ENCODE results near the gene ADARB2.

The ADARB2 gene

DNA sequence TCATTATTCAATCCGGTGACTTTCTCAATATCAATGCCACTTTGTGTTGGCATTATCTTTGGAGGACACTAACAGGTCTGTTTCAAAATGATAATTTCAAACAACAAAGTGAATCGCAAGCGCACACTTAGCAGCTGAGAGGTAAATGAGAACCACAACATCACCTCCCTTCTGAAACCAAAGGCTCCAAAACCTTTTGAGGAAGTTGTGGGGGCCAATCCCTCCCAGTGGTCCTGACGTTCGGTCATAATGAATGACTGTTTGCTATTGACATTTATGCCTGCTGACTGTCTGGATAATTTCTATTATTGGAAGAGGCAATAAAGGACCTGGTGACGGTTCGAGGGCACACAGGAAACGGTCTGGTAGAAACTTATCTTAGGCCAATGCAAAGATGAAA is 1.8 kb downstream of the ADARB2 start:
- DNase-seq (ENCODE audit: low spot score), result no peak

DNA sequence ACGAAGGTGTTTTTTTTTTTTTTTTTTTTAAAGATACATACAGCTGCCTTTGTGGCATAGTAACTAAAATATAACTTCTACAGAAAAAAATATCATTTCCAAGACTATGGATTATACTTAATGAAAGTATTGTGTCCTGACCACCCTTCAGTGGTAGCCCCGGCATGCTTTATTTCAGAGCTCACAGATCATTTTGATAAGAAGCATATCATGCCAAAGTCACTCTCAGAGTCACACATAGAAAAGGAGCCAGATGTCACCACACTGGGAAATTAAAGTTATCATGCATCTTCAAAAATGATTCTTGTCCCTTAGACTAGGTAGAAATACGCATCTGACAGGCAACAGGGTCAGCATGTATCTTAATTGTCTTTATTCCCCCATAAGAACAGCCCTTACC is 3.0 kb downstream of the ADARB2 start:
- DNase-seq (ENCODE audit: low spot score), result no peak

GRCh38 chr10:1733720-1734119 is 3.6 kb downstream of the ADARB2 start:
- no peak for DNase-seq (ENCODE audit: low spot score)

GRCh38 chr10:1732564-1732996 is 4.7 kb downstream of the ADARB2 start:
- no peak for DNase-seq (ENCODE audit: low spot score)

DNA sequence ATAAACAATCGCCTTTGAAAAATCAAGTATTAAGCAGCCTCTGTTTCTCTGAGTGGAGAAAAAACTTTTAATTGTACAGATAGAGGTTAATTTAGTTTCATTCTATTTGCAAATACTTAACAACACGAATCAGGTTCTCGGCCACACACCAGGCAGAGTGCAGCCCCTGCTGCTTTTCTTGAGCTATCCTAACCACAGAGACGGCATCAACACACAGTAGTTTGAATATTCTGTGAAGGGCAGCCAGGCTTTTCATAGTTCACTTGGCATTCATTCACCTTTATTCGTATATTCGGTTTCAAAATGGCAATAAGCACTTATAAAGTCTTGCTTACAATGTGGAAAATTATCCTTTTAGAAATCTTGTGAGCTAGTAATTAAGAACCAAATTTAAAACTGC is 5.7 kb downstream of the ADARB2 start:
- no peak for DNase-seq (ENCODE audit: low spot score)

DNA sequence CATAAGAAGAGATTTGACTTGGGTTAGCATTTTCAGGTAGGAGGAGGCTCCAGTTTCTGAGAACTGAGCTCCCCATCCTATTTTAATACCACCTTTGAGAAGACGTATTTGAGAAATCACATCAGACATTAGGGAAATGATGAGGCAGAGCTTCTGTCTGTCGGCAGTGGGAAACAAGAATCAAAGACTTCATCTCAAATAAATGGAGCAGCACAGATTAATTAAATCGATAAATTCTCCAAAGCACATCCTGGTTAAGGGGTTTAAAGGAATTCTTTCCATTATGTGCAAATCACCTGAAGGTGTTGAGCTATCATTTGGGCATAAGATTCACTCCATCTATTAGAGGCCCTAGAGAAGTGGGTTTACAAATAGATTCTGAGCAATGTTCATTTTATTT is 7.6 kb downstream of the ADARB2 start:
- no peak for DNase-seq (ENCODE audit: low spot score)

- DNase-seq (ENCODE audit: low spot score), result no peak
These were observed 10.5 kb downstream of the ADARB2 start for GRCh38 chr10:1726861-1727260.

DNA sequence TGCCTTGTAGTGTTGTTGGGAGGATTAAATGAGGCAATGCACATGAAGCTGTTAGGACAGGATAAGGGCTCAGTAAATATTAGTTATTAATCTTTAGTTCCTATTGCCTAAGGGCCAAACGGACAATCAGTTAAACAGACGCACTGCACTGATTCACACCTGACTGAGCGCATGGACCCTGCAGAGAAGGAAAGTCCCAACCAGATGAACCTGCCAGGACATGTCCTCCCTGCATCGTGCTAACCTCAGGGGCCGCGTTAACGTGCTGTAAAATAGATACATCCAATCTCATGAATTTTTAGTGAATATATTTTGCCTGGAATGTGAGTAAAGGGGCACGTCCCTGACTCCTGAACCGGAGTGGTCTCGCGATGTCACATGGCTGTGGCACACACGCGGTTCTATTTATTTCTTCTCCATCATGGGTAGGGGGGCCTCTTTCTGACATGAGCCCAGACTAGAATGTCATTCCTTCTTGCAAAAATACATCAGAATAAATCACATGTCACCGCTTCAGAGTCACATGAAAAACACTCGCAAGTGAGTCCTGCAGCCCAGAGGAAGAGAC is 12.3 kb downstream of the ADARB2 start:
- DNase-seq (ENCODE audit: low spot score), result no peak

DNA sequence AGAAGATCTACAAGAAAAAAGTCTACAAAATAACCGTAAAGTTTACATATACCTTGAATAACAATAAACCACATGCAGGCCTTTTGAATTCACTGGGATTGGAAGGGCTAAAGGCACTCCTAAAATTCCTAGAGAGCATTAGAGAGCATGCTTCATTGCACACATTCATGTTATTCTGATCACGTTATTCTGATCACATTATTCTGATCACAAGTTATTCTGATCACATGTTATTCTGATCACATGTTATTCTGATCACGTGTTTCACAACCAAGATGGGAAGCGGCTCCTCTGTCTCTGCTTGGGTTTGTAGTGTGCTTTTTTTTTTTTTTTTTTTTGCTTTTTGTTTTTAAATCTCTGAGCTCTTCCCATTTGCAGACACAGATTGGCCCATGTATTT is 20.5 kb downstream of the ADARB2 start:
- no peak for DNase-seq (ENCODE audit: low spot score)

- peak; percentile 25 for DNase-seq (ENCODE audit: low spot score)
These were observed 21.5 kb downstream of the ADARB2 start for GRCh38 chr10:1715821-1716220.

GRCh38 chr10:1712944-1713671 is 24.2 kb downstream of the ADARB2 start:
- DNase-seq (ENCODE audit: low spot score), result no peak

GRCh38 chr10:1712314-1712713 is 25.0 kb downstream of the ADARB2 start:
- DNase-seq (ENCODE audit: low spot score), result no peak

- no peak for DNase-seq (ENCODE audit: low spot score)
These were observed 28.2 kb downstream of the ADARB2 start for GRCh38 chr10:1709161-1709560.

DNA sequence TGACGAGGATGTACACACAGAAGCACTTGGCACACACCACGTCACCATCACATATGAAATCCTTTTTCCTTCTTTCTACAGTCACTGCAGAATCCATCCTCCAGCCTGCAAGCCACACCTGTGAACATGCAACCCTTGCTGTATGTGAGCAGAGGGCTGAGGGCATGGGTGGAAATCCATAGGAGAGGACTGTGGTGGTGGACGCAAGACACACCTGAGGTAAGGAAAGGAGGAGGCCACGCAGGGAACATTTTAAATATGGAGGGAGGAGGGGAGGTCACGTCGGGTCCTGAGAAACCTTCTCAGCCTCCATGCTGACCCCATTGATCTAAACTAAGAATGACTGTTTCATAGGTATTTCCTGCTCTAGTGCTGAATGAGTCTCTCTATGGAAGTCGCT is 28.6 kb downstream of the ADARB2 start:
- DNase-seq (ENCODE audit: low spot score), result no peak

DNA sequence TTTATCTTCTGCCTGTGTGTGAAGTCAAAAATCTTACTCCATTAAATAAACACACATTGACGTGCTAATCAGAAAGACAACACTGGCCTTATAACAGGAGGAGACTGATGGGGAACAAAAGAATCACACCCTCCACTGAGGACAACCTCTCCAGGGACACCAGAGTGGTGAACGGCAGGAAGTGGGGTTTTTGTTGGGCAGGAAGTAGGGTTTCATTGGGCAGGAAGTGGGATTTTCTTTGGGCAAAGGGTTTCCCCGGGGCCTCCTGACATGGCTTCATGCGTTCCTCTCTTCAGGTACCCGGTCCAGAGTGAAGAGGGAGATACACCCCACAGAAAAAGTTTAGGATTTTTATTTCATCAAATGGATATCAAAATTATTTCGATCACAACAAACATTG is 30.6 kb downstream of the ADARB2 start:
- no peak for DNase-seq (ENCODE audit: low spot score)

- DNase-seq (ENCODE audit: low spot score), result no peak
These were observed 31.1 kb downstream of the ADARB2 start for GRCh38 chr10:1706256-1706655.

DNA sequence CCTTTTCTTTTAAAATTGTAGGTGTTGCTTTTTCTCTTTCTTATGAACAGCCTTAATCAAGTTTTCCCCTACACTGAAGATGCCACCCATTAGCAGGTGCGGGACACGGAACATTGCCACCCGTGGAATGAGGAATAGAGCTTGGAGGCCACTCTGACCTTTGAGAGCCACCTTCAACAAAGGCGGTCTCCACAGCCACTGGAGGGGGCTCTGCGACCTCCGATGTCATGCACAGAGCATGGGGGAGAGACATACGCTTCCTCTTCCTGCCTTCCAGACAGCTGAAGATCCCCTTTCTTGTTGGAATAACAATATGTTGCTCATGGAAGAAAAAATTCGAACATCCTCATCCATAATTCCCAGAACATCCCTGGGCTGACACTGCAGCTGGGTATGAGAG is 39.1 kb downstream of the ADARB2 start:
- DNase-seq (ENCODE audit: low spot score), result no peak

- no peak for DNase-seq (ENCODE audit: low spot score)
These were observed 41.2 kb downstream of the ADARB2 start for GRCh38 chr10:1696106-1696505.

DNA sequence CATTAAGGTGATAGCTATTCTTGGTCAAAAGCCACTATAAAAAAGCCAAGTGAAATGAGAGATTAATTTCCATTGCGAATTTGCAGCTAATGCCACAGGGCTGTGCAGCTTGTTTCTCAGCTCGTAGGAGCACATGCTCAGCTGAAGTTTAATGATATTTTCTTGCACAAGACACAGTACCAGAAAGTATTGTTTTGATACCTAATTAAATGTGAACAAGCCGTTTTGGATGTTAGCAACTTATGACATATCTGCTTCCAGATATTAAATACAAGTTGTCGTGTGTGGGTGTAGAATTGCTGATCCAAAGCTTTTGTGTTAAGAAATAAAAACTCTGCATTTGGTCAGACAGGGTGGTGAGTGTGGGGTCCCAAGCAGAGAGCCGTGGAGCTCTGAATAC is 47.2 kb downstream of the ADARB2 start:
- DNase-seq (ENCODE audit: low spot score), result no peak

- DNase-seq (ENCODE audit: low spot score), result no peak
These were observed 48.8 kb downstream of the ADARB2 start for GRCh38 chr10:1688531-1688930.

GRCh38 chr10:1687623-1688150 is 49.6 kb downstream of the ADARB2 start:
- no peak for DNase-seq (ENCODE audit: low spot score)

GRCh38 chr10:1687190-1687589 is 50.1 kb downstream of the ADARB2 start:
- no peak for DNase-seq (ENCODE audit: low spot score)

DNA sequence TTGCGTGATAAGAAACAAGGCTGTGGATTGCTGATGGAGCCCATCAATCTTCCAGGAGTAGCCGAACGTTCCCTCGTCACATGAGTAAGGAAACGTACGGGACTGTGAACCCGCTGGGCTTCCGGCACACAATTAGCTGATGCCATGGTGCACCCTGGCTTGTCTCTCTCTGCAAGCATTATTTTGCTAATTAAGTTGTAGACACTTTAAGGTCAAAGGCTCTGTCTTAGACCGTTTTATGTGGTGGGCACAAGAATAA is 50.9 kb downstream of the ADARB2 start:
- DNase-seq (ENCODE audit: low spot score), result no peak

All from HuH-7.5 (cell line).